Measurements from ENCODE around the gene CSF2RB.

The CSF2RB gene

DNA sequence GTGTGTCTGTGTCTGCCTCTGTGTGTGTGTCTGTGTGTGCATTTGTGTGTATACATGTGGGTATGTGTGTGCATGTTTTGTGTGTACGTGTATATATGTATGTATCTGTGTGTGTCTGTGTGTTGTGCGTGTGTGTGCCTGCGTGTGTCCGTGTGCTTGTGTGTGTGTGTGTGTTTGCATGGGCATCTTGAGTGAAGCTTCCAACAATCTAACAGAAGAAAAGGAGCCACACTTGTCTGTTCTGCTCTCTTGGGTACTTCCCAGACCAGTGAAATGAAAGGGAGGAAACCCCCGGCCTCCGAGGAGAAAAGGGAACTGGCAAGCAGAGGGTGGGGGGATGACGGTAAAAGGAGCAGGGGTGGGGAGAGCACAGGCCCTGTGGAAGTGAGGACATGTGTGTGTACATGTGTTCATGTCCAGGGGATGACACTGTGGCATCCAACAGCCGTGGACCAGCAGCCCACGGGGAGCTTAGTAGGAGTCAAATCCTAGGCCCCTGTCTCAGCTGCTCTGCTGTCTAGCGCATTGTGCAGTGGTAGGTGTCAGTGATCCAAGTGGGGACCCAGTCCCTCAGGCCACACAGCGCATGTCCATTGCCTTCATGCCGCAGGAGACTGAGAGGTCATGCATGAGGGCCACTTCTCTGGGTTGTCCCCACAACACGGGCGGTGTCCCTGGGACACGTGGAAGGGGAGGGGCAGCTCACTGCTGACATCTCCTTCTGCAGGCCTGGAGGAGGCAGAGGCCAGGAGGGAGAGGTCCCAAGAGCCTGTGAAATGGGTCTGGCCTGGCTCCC lies 8.1 kb downstream of the CSF2RB start:
- no peak for DNase-seq (ENCODE audit: low read depth in 2 of 2)

DNA sequence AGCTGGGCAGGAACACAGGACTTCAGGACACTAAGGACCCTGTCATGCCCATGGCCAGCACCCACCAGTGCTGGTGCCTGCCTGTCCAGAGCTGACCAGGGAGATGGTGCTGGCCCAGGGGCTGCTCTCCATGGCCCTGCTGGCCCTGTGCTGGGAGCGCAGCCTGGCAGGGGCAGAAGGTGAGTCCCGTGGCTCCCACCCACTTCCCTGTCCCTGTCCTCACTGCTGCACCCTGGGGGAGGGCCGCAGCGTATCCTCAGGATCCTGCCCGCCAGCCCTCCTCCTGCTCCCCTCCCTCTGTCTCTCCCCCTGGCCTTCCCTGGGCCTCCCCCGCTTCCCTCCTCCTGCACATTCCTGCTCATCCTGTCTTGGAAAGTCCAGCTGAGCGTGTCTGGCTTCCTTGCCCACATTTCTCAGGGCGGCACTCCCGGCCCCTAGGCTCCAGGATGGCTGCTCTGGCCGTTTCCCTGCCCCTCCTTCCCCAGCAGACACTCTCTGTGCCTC lies 8.7 kb downstream of the CSF2RB start:
- no peak for DNase-seq (ENCODE audit: low read depth in 2 of 2)

DNA sequence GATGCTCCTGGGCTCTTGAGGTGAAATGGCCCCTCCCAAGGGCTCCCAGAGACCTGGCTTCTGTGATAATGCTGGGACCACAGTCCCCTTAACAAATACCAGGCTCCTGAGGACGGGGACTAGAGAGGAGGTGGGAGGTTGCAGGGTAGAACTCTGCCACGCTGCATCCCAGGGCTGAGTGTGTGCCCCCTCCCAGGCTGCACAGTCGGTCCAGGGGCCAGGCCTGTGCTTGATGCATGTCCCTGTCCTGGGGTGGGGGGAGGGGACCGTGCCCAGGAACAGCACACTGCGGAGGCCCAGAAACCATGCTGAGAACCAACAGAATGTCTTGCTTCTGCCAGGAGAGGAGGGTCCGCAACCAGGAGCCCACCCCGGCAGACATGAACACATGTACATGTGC lies 9.3 kb downstream of the CSF2RB start:
- no peak for DNase-seq (ENCODE audit: low read depth in 2 of 2)

- no peak for DNase-seq (ENCODE audit: low read depth in 2 of 2)
Observed at GRCh38 chr22:36923131-36923788, 9.8 kb downstream of the CSF2RB start.

DNA sequence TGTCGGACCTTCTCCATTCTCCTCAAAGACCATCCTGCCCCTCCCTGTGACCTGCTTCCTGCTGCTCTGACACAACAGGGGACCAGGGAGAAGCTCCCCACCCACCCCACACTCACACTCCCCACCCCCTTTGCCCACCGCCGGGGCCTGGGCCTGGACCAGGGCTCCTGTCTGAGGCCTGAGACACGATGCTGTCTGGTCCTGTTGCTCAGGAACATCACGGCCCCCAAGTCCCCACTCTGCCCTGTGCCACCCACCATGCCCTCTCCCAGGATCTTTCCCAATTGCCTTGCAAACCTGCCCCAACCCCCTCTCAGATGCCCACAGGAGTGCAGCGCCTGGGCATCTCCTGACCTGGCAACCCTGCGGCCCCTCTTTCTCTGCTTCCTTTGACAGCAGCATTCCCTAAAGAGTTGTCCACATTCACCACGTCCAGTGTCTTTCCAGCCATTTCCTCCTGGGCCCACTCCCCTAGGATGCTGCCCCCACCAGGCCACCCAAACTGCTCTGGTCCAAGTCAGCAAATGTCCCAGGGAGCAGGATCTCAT lies 10.8 kb downstream of the CSF2RB start:
- DNase-seq (ENCODE audit: low read depth in 2 of 2), result no peak

DNA sequence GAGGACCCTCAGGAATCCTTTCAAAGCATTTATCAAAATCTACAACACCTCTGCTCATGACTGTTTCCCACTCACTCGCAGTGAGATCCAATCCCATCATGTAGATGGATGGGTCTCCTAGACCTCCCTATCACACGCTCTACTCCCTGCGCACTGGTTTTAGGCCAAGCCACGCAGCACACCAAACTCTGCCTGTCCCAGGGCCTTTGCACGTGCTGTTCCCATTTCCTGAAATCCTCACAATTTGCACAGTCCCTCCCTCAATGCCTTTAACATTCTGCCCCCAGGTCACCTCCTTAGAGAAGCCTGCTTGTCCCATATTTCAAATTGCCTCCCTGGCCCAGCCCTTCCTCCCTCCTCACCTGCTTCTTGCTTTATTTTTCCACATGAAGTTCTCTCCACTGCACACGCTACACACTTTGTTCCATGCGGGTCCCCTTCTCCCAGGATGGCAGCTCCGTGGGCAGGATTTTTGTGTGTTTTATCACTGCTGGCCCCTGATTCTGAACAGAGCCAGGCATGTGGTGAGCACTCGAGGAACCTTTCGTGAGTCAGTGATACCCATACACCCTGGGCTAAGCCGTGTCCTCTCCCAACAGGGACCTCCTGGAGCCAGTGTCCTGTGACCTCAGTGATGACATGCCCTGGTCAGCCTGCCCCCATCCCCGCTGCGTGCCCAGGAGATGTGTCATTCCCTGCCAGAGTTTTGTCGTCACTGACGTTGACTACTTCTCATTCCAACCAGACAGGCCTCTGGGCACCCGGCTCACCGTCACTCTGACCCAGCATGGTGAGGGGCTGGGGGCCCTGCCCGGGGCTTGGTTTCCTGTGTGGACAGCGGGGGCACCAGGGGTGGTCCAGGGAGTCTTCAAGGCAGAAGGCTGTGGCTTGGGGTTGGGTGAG lies 12.2 kb downstream of the CSF2RB start:
- no peak for DNase-seq (ENCODE audit: low read depth in 2 of 2)

DNA sequence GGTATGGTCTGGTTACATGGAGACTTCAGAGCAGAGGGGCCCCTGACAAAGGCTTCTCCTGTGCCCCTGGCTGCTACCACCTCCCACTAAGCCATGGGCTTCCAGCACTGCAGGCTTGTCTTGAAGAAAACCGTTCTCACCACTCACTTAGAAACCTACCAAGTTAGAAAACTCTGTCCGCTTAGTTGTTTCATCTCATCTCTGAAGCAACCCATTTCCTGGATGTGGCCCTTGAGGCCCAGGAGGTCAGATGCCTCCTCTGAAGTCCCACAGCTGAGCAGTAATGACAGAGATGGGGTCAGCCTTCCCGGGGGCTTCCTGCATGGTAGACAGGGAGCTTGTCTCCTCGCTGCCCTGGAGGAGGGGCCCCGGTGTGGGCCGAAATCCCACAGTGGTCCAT lies 12.9 kb downstream of the CSF2RB start:
- no peak for DNase-seq (ENCODE audit: low read depth in 2 of 2)

DNA sequence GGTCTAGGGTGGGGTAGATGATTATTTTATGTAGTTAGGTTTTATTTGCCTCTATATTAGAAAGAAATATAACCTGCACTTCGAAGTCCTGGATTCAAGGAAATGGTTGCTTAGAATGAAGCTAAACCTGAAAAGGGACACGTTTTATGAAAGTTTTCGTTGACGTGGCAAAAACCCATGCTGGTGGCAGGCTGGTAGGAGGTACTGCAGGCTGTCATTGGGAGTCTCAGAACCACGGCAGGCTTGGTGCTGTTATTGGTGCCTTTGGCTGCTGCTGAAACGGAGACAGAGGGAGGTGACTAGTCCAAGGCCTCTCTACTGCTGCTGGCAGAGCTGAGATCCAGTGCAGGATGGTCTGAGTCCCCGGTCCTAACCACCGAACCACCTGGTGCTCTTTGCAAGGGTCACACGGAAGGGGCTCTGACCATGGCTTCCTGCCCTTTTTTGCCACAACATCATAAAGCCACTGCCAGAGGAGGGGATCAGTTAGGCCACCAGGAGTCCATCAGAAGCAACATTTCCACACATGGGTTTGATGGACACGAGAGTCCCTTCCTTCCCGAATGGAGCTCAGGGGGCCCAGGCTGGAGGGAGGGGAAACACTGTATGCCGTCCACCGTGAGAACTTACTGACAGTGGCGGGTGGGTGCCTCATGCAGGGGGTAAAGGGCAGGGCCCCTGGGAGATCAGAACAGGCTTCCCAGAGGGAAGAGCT lies 13.4 kb downstream of the CSF2RB start:
- no peak for DNase-seq (ENCODE audit: low read depth in 2 of 2)

DNA sequence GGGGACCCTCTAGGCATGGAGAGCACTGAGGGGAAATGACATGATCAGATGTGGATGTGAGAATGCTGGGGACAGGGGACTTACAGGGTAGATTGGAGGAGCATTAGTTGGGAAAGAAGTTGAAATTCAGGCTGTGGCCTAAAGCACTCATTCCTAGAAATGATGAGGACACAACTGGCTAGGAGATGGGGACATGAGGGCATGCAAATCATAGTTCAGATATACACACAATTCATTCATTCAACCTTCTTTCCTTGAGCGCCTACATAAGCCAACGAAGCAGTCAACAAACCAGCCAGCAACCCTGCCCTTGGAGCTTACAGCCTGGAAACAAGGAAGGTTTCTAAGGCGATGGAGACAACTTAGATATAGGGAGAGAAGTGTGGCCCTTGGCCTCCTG lies 14.2 kb downstream of the CSF2RB start:
- DNase-seq (ENCODE audit: low read depth in 2 of 2), result no peak

- no peak for DNase-seq (ENCODE audit: low read depth in 2 of 2)
Observed at GRCh38 chr22:36928196-36928595, 14.8 kb downstream of the CSF2RB start.

DNA sequence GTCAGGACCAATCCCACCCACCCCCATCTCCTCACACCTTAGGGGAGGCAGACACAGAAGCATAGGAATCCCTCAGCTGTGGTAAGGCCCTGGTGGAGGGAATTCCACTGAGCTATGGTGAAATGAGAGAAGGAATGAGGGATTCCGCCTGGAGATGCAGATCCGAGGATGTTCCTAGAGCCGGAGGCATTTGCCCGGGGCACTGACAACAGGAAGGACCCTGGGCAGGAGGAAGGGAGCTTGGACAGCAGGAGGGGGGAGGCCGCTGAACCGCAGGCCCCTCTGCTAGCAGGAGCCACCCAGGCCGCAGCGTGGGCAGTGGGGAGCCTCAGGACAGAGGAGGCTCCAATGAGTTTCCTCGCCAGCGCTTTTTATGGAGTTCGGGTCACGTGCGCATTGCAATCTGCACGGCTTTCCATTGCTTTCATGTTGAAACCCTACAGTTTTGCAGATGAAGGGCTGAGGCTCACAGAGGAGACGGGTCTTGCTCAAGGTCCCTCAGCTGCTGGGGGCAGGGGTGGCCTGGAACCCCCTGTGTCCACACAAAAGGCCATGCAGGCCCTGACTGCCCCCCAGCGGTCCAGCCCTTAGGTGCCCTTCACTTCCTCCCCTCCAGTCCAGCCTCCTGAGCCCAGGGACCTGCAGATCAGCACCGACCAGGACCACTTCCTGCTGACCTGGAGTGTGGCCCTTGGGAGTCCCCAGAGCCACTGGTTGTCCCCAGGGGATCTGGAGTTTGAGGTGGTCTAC lies 15.5 kb downstream of the CSF2RB start:
- no peak for DNase-seq (ENCODE audit: low read depth in 2 of 2)

DNA sequence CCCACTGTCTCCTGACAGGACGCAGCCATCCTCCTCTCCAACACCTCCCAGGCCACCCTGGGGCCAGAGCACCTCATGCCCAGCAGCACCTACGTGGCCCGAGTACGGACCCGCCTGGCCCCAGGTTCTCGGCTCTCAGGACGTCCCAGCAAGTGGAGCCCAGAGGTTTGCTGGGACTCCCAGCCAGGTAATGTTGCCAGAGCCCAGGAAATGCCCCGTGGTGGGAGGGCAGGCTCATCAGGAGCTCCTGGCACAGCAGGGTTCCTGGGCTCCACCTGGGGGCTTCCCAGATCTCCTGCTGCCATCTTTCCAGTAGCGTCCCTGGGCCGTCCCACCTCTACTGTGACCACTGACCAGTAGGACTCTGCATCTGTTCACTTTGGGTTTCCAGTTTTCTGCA lies 16.2 kb downstream of the CSF2RB start:
- DNase-seq (ENCODE audit: low read depth in 2 of 2), result no peak

DNA sequence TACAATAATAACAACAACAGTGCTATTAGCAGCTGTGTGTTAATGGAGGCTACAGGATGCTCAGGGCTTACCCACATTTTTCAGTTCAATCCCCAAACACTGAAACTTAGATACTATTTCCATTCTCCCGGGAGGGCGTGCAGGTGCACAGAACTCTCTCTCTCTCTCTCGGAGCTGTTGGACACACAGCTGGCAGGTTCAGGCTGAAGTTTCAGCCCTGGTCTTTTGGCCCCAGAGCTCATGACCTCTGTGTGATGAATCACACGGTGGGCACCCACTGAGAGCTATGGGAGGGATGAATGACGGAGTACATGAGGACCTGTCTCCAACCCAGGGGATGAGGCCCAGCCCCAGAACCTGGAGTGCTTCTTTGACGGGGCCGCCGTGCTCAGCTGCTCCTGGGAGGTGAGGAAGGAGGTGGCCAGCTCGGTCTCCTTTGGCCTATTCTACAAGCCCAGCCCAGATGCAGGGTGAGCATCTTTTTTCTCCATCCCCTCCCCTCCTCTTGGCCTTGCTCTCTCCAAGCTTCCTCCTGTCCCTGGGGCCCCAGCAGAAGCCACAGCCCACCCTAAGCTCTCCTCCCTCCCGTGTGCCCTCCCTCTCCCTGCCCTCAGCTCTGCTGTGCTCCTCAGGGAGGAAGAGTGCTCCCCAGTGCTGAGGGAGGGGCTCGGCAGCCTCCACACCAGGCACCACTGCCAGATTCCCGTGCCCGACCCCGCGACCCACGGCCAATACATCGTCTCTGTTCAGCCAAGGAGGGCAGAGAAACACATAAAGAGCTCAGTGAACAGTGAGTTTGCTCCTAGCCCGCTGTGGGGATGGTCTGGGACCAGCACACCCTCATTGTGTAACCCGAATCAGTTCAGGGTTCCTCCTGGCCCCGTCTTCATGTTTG lies 16.9 kb downstream of the CSF2RB start:
- DNase-seq (ENCODE audit: low read depth in 2 of 2), result no peak

GRCh38 chr22:36931446-36931845 lies 18.0 kb downstream of the CSF2RB start:
- no peak for DNase-seq (ENCODE audit: low read depth in 2 of 2)

DNA sequence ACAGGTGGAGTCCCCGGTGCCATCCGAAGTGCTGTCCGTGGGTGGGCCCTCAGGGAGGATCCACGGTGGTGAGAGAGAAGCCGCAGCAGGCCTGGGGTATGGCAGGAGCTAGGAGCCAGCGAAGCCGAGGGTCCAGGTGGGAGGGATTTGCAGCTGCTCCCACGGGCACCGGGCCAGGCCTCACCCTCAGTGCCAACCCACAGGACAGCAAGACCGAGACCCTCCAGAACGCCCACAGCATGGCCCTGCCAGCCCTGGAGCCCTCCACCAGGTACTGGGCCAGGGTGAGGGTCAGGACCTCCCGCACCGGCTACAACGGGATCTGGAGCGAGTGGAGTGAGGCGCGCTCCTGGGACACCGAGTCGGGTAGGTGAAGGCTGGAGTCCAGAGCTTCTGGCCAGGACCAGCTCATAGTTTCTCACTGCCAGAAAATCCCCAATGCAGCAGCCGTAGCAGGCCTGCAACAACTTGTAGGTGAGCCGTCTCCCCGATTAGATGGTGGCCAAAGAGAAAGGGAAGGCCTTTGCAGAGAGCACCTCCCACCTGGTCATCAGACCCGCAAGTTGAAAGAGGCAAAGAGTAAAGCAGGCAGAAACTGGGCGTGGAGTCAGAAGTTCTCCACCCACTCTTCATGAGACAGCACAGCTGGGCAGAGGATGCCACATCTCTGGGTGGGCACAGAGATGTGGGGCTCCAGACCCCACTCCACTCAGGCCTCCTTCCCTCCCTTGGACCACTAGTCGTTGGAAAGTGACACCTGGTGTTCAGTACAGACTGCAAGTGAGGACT lies 20.4 kb downstream of the CSF2RB start:
- no peak for DNase-seq (ENCODE audit: low read depth in 2 of 2)

- DNase-seq (ENCODE audit: low read depth in 2 of 2), result no peak
Observed at GRCh38 chr22:36934418-36935312, 21.2 kb downstream of the CSF2RB start.

DNA sequence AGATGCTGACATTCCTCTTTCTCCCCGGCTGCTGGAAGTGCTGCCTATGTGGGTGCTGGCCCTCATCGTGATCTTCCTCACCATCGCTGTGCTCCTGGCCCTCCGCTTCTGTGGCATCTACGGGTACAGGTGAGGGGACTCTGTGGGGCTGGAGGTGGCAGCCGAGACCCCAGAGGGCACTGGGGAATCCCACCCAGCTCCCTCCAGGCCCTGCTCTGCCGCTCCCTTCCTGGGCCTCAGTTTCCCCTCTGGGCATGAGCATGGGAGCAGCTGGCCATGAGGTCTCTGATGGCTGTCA lies 21.8 kb downstream of the CSF2RB start:
- DNase-seq (ENCODE audit: low read depth in 2 of 2), result no peak

- no peak for DNase-seq (ENCODE audit: low read depth in 2 of 2)
Observed at GRCh38 chr22:36935694-36936093, 22.3 kb downstream of the CSF2RB start.

Measured in stimulated activated CD4-positive, alpha-beta T cell treated with anti-CD3 and anti-CD28 coated beads, Interleukin-1b, Interleukin-23, amount 100 ng/mL, for 4 hours (primary cell).